GM12878 (cell line): ENCODE measurements around the gene BRICD5. TPM values are rescaled to one million over a fixed set of nuclear protein-coding genes. Genes with fewer than 3 reads are reported as not detected.

ENCODE experiments used
- ATAC-seq: fragments of 200-7000 bp; cut with Tn5 transposase; 3 replicates; pipeline ENCODE4 v1.9.1; 2020; ENCODE audit warnings: mild to moderate bottlenecking, moderate library complexity
- BruUV-seq: library from RNA; stranded (reverse); fragments of 400-500 nt; replicated peaks from 2 replicates; lab custom pipeline; 2021; lab: Mats Ljungman, UMichigan
- CTCF ChIA-PET: fragments of 300-600 bp; sonication (Branson Sonifier 250); formaldehyde crosslinking; extraction: SDS; loops from one replicate; lab custom pipeline; 2021; ENCODE audit warnings: inconsistent platforms; lab: Yijun Ruan, JAX
- POLR2A ChIA-PET: fragments of 350-600 bp; formaldehyde crosslinking; extraction: SDS; loops from one replicate; lab custom pipeline; 2021; ENCODE audit warnings: inconsistent platforms; lab: Charles Lee
- RAD21 ChIA-PET: fragments of 300-600 bp; sonication (Branson Sonifier 250); formaldehyde crosslinking; loops from one replicate; lab custom pipeline; 2023; ENCODE audit warnings: antibody characterized with exemption; ENCODE audit not compliant: unreplicated experiment; lab: Charles Lee
- SMC1A ChIA-PET: fragments of 300-600 bp; sonication (Branson Sonifier 250); formaldehyde crosslinking; loops from one replicate; lab custom pipeline; 2023; ENCODE audit not compliant: unreplicated experiment, uncharacterized antibody; lab: Charles Lee
- DNase-seq: peaks from one replicate; pipeline ENCODE4 v3.0.0-alpha.2; 2011; ENCODE audit warnings: low read depth, low spot score
- FAIRE-seq: peaks from 3 replicates; lab custom pipeline; 2011; peaks lifted over from hg19 to GRCh38; lab: Jason Lieb, UNC
- H2AFZ ChIP-seq: 2 replicates; pipeline ENCODE4 v1.6.0; 2011; ENCODE audit warnings: low read depth, low read length, control low read depth; ENCODE audit not compliant: control insufficient read depth
- H3K27ac ChIP-seq: 2 replicates; pipeline ENCODE4 v1.5.1; 2011; ENCODE audit warnings: control low read depth; ENCODE audit not compliant: control insufficient read depth, insufficient read depth
- H3K27me3 ChIP-seq, 2 experiments: replicated peaks in 1 of 2; 2 replicates each; pipeline versions ENCODE4 v1.6.0 to v1.6.1; 2011; ENCODE audit warnings: low read length in 1 of 2; ENCODE audit not compliant: control insufficient read depth in 2 of 2, insufficient read depth in 2 of 2
- H3K36me3 ChIP-seq, 2 experiments: 2 replicates each; pipeline ENCODE4 v1.5.1; 2011; ENCODE audit warnings: low read length in 1 of 2; ENCODE audit not compliant: control insufficient read depth in 2 of 2, insufficient read depth in 2 of 2
- H3K4me1 ChIP-seq: 2 replicates; pipeline ENCODE4 v1.6.1; 2011; ENCODE audit warnings: mild to moderate bottlenecking, low read length, moderate library complexity, mixed read lengths; ENCODE audit not compliant: control insufficient read depth, insufficient read depth
- H3K4me2 ChIP-seq: 2 replicates; pipeline ENCODE4 v1.6.0; 2011; ENCODE audit warnings: control low read depth; ENCODE audit not compliant: control insufficient read depth, insufficient read depth
- H3K4me3 ChIP-seq: fragments of 200-600 bp; sonication (generic); 2 replicates; pipeline ENCODE4 v1.5.1; 2016
- H3K79me2 ChIP-seq: 2 replicates; pipeline ENCODE4 v1.6.0; 2011; ENCODE audit warnings: low read length; ENCODE audit not compliant: control insufficient read depth, insufficient read depth
- H3K9ac ChIP-seq: 2 replicates; pipeline ENCODE4 v1.8.0; 2011; ENCODE audit warnings: low read length, control low read depth, mixed read lengths; ENCODE audit not compliant: control insufficient read depth, insufficient read depth
- H3K9me3 ChIP-seq: replicated peaks from 3 replicates; pipeline ENCODE4 v1.5.1; 2011; ENCODE audit warnings: mild to moderate bottlenecking, low read length; ENCODE audit not compliant: control insufficient read depth, insufficient read depth
- H4K20me1 ChIP-seq: 2 replicates; pipeline ENCODE4 v1.6.0; 2011; ENCODE audit not compliant: control insufficient read depth, insufficient read depth
- ATF3 ChIP-seq: IDR thresholded peaks from 2 replicates; pipeline ENCODE4 v1.6.1; 2011; ENCODE audit warnings: low read depth, mild to moderate bottlenecking, low read length, moderate library complexity, borderline replicate concordance; ENCODE audit errors: extremely low read depth
- ATF7 ChIP-seq: fragments of 450-650 bp; IDR thresholded peaks from 2 replicates; pipeline ENCODE4 v1.6.1; 2016; ENCODE audit warnings: low read depth, mild to moderate bottlenecking
- CBX3 ChIP-seq: fragments of 200-600 bp; sonication (generic); IDR thresholded peaks from 2 replicates; pipeline ENCODE4 v1.6.1; 2016; ENCODE audit warnings: low read depth, borderline replicate concordance
- CHD1 ChIP-seq: IDR thresholded peaks from 2 replicates; pipeline ENCODE4 v1.6.1; 2012; ENCODE audit warnings: low read depth, low read length, improper control_type of control experiment
- EZH2 ChIP-seq: IDR thresholded peaks from 2 replicates; pipeline ENCODE4 v1.6.1; 2012; ENCODE audit warnings: low read depth, mild to moderate bottlenecking, control low read depth, inconsistent platforms, low read length, borderline replicate concordance; ENCODE audit not compliant: control insufficient read depth
- IKZF1 ChIP-seq: fragments of 450-650 bp; conservative IDR thresholded peaks from 2 replicates; pipeline ENCODE4 v1.6.1; 2017; ENCODE audit warnings: antibody characterized with exemption, mild to moderate bottlenecking
- IRF4 ChIP-seq: IDR thresholded peaks from 2 replicates; pipeline ENCODE4 v1.6.1; 2011; ENCODE audit warnings: low read depth, low read length
- KAT2A ChIP-seq: conservative IDR thresholded peaks from 2 replicates; pipeline ENCODE4 v1.6.1; 2011; ENCODE audit warnings: low read depth, low read length; ENCODE audit not compliant: control insufficient read depth
- MAX ChIP-seq: IDR thresholded peaks from 2 replicates; pipeline ENCODE4 v1.6.1; 2012; ENCODE audit warnings: low read depth, low read length, improper control_type of control experiment
- MEF2A ChIP-seq: IDR thresholded peaks from 2 replicates; pipeline ENCODE4 v1.6.1; 2011; ENCODE audit warnings: low read depth, mild to moderate bottlenecking, low read length, moderate library complexity; ENCODE audit not compliant: insufficient read depth
- NFXL1 ChIP-seq: fragments of 450-650 bp; IDR thresholded peaks from 2 replicates; pipeline ENCODE4 v1.6.1; 2017; ENCODE audit warnings: antibody characterized with exemption, mild to moderate bottlenecking, borderline replicate concordance
- NFYA ChIP-seq: IDR thresholded peaks from 2 replicates; pipeline ENCODE4 v1.6.1; 2011; ENCODE audit warnings: low read depth, mild to moderate bottlenecking, low read length, improper control_type of control experiment, borderline replicate concordance
- NKRF ChIP-seq: fragments of 450-650 bp; conservative IDR thresholded peaks from 2 replicates; pipeline ENCODE4 v1.6.1; 2017; ENCODE audit warnings: mild to moderate bottlenecking, moderate library complexity
- POLR2AphosphoS2 ChIP-seq: IDR thresholded peaks from 2 replicates; pipeline ENCODE4 v1.6.1; 2011; ENCODE audit warnings: low read depth, mild to moderate bottlenecking, low read length, improper control_type of control experiment, moderate library complexity
- TAF1 ChIP-seq: IDR thresholded peaks from 2 replicates; pipeline ENCODE4 v1.6.1; 2011; ENCODE audit warnings: mild to moderate bottlenecking, low read depth, low read length, borderline replicate concordance
- ZNF24 ChIP-seq: fragments of 450-650 bp; IDR thresholded peaks from 2 replicates; pipeline ENCODE4 v1.6.1; 2017; ENCODE audit warnings: antibody characterized with exemption, mild to moderate bottlenecking
- ZNF687 ChIP-seq: fragments of 450-650 bp; IDR thresholded peaks from 2 replicates; pipeline ENCODE4 v1.6.1; 2017; ENCODE audit warnings: mild to moderate bottlenecking, moderate library complexity
- WGBS: methylation state at CpG from one replicate; pipeline ENCODE4 v1.1.6; 2016; ENCODE audit warnings: low lambda C conversion rate; ENCODE audit not compliant: insufficient replicate concordance, insufficient coverage; ENCODE audit errors: missing lambda C conversion rate; 5-methylcytosine and 5-hydroxymethylcytosine counted together
- in situ Hi-C: fragments of 300-500 bp; cut with MboI; formaldehyde crosslinking; loops from 9 replicates; pipeline ENCODE4 v1.14.3; 2018; ENCODE audit warnings: mixed read lengths
- intact Hi-C: fragments of 100-400 bp; cut with micrococcal nuclease; formaldehyde crosslinking; loops from one replicate; pipeline ENCODE4 v1.14.2; 2022; ENCODE audit not compliant: unreplicated experiment
- polyA plus RNA-seq, 11 experiments: library from polyadenylated mRNA; depleted of rRNA in 4 of 11; unstranded in 6 of 11; stranded (reverse) in 5 of 11; fragments of >200 nt; fragmentation: Nextera tagmentation in 4 of 11; fragmentation: Illumina TruSeq in 1 of 11; extraction: Ambion mirVana in 4 of 11; extraction: Trizol in 1 of 11; gene quantifications; 1 replicate in 1 of 11; 2 replicates in 10 of 11; pipeline versions ENCODE4 v1.2.1 to v1.2.3, GENCODE V29; 2011 to 2016; ENCODE audit warnings: inconsistent platforms in 2 of 11, missing spikeins in 2 of 11, low read depth in 1 of 11
- total RNA-seq, 4 experiments: library from RNA; depleted of rRNA in 3 of 4; stranded (reverse); fragments of >200 nt in 3 of 4; fragmentation: Illumina TruSeq in 1 of 4; extraction: Trizol in 1 of 4; gene quantifications; 2 replicates each; pipeline versions ENCODE4 v1.2.1 to v1.2.3, GENCODE V29; 2013 to 2021

BRICD5 gene
- total and polyA plus RNA-seq, 10 of the 15 experiments (the other 5 are each of a cell fraction or from before 2014, with no cell fraction given), result 0.58 to 11.6 (median 1.5) TPM; not detected in 1

GRCh38 chr16:2179576-2179975 is 31.1 kb downstream of the BRICD5 start:
- ChIA-PET SMC1A (no interaction called here), CTCF (no interaction called here), POLR2A (no interaction called here), RAD21 (no interaction called here)
- Histone ChIP-seq H3K9ac (no peak overlapping the region), H3K4me2 (no peak overlapping the region), H4K20me1 (no peaks in the 10 kb centered on the region), H3K4me3 (no peak overlapping the region), H3K4me1 (no peaks in the 10 kb centered on the region), H3K27ac (no peak overlapping the region), H3K36me3 (peaks cover 3 to 4% of the 10 kb centered on the region in 2 experiments; a peak in 3 of 4 replicates), H3K79me2 (no peaks in the 10 kb centered on the region), H2AFZ (no peak overlapping the region), H3K9me3 (no peaks in the 10 kb centered on the region), H3K27me3 (no peaks in the 10 kb centered on the region; a peak in 1 of 4 replicates)
- in situ Hi-C loops (no loop called here), intact Hi-C loops (no loop called here)
- no peak for DNase-seq
- no TSS peak for BruUV-seq
- ATAC-seq, result no peak
- no peak for FAIRE-seq
- TF ChIP-seq ZNF24, result no peak
- no peak for TF ChIP-seq NFYA
- TF ChIP-seq KAT2A, result no peak
- TF ChIP-seq CHD1, result no peak
- no peak for TF ChIP-seq CBX3
- TF ChIP-seq IKZF1, result no peak
- no peak for TF ChIP-seq ATF3
- no peak for TF ChIP-seq TAF1
- TF ChIP-seq NFXL1, result no peak
- TF ChIP-seq EZH2, result no peak
- TF ChIP-seq NKRF, result no peak
- no peak for TF ChIP-seq ZNF687
- TF ChIP-seq MEF2A, result no peak
- TF ChIP-seq POLR2AphosphoS2, result no peak
- no peak for TF ChIP-seq IRF4
- no peak for TF ChIP-seq MAX
- TF ChIP-seq ATF7, result no peak
- 98% methylated on average over 15 of the region's 31 CpGs for WGBS
